CD8-positive, alpha-beta memory T cell (primary cell): ENCODE measurements around the gene PRRX1. TPM values are rescaled to one million over a fixed set of nuclear protein-coding genes. Genes with fewer than 3 reads are reported as not detected.

ENCODE experiments used
- CTCF ChIA-PET: fragments of 350-600 bp; sonication (Branson Sonifier 250); formaldehyde crosslinking; loops from one replicate; lab custom pipeline; 2021; ENCODE audit warnings: antibody characterized with exemption; lab: Charles Lee
- POLR2A ChIA-PET: fragments of 350-600 bp; sonication (Branson Sonifier 250); formaldehyde crosslinking; loops from one replicate; lab custom pipeline; 2021; ENCODE audit warnings: antibody characterized with exemption; lab: Charles Lee
- DNase-seq, 5 donors: peaks; one replicate each; pipeline versions ENCODE4 v3.0.0 to v3.0.0-alpha.2; 2020 to 2022; ENCODE audit warnings: mixed read lengths in 1 of 5
- H3K27ac ChIP-seq: one replicate; pipeline ENCODE4 v1.7.0; 2013; ENCODE audit warnings: low read depth, mild to moderate bottlenecking, low read length, moderate library complexity
- H3K27me3 ChIP-seq: 2 replicates; pipeline ENCODE4 v1.7.0; 2013; ENCODE audit warnings: low read length, mild to moderate bottlenecking; ENCODE audit not compliant: insufficient read depth, poor library complexity, severe bottlenecking
- H3K36me3 ChIP-seq: 2 replicates; pipeline ENCODE4 v1.7.0; 2013; ENCODE audit warnings: mild to moderate bottlenecking, low read length, moderate library complexity; ENCODE audit not compliant: insufficient read depth
- H3K4me1 ChIP-seq: 2 replicates; pipeline ENCODE4 v1.7.0; 2013; ENCODE audit warnings: mild to moderate bottlenecking, low read length, moderate library complexity; ENCODE audit not compliant: insufficient read depth
- H3K4me3 ChIP-seq: 2 replicates; pipeline ENCODE4 v1.7.0; 2013; ENCODE audit warnings: mild to moderate bottlenecking, low read length
- H3K9me3 ChIP-seq: 2 replicates; pipeline ENCODE4 v1.7.0; 2013; ENCODE audit warnings: mild to moderate bottlenecking, low read length
- H3K27ac Mint-ChIP-seq, 8 donors: one replicate each; pipeline ENCODE4 v1.8.0; 2020 to 2021; ENCODE audit warnings: mixed read lengths in 8 of 8, mild to moderate bottlenecking in 6 of 8, inconsistent platforms in 3 of 8, moderate library complexity in 3 of 8
- H3K27me3 Mint-ChIP-seq, 2 donors: one replicate each; pipeline ENCODE4 v1.8.0; 2020 to 2021; ENCODE audit warnings: mixed read lengths in 2 of 2, mild to moderate bottlenecking in 1 of 2, moderate library complexity in 1 of 2
- H3K36me3 Mint-ChIP-seq, 3 donors: one replicate each; pipeline ENCODE4 v1.8.0; 2020 to 2021; ENCODE audit warnings: mixed read lengths in 3 of 3, inconsistent platforms in 1 of 3, mild to moderate bottlenecking in 1 of 3
- H3K4me1 Mint-ChIP-seq, 3 donors: one replicate each; pipeline ENCODE4 v1.8.0; 2020 to 2021; ENCODE audit warnings: mixed read lengths in 3 of 3, inconsistent platforms in 1 of 3, mild to moderate bottlenecking in 1 of 3
- H3K4me3 Mint-ChIP-seq, 7 donors: one replicate each; pipeline ENCODE4 v1.8.0; 2020 to 2021; ENCODE audit warnings: mixed read lengths in 7 of 7, mild to moderate bottlenecking in 6 of 7, moderate library complexity in 4 of 7, inconsistent platforms in 2 of 7
- H3K9me3 Mint-ChIP-seq, 5 donors: one replicate each; pipeline ENCODE4 v1.8.0; 2020 to 2022; ENCODE audit warnings: mixed read lengths in 5 of 5, mild to moderate bottlenecking in 3 of 5, moderate library complexity in 2 of 5, inconsistent platforms in 1 of 5
- polyA plus RNA-seq: library from polyadenylated mRNA; unstranded; fragments of 300-500 nt; fragmentation: Illumina TruSeq; gene quantifications from one replicate; pipeline ENCODE4 v1.2.3, GENCODE V29; 2021
- total RNA-seq, 2 experiments: library from RNA; stranded (reverse); gene quantifications; one replicate each; pipeline ENCODE4 v1.2.3, GENCODE V29; 2021

Gene PRRX1
- total and polyA plus RNA-seq, 3 experiments from 2014 or later = not detected

DNA sequence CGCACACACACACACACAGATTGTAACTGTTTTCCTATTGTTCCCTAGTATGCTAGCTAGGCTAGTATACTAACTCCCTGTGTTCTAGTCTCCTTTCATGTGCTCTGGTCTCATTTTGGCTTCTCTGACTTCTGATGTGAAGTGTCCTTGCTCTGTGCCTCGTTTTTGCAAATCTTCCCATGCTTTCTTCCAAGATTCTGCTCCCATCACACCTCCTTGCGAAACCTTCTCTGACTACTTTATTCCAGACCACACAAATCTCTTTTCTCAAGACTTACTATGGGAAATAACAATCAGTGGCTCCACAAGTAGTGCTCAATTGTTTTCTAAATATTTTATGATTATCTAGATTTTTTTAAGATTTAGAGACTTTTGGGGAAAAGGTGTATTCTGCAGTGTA, 10.3 kb downstream of the PRRX1 start:
- CTCF ChIA-PET = no interaction called here
- no peak for DNase-seq

DNA sequence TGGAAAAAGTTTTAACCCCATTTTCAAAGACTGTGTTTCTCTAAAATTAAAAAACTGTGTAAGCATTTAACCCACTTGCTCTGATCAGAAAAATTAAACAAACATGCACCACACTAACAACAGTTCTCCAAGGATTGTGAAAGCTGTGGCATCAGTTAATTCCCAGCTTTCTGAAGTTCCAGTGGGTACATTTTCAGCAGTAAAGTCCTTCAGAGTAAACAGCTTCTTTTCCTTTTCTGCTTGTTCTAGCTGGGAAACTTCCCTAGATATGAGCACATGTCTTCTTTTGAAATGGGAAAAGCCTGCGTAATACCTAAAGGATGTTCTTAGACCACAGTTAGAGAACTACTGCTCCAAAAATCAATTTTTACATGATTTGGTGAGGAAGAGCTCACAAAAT, 11.1 kb downstream of the PRRX1 start:
- Histone ChIP-seq H3K9me3 (no peaks in the 10 kb centered on the region), H3K36me3 (no peaks in the 10 kb centered on the region), H3K4me3 (no peak overlapping the region), H3K27me3 (peaks cover 15% of the 10 kb centered on the region), H3K27ac (no peak overlapping the region), H3K4me1 (no peaks in the 10 kb centered on the region)
- Mint-ChIP-seq H3K36me3 (no peaks in the 10 kb centered on the region), H3K4me1 (peaks cover 0 to 3% (median 2%) of the 10 kb centered on the region in 3 donors), H3K9me3 (no peaks in the 10 kb centered on the region), H3K27ac (no peak overlapping the region), H3K27me3 (peaks cover 16 to 65% of the 10 kb centered on the region in 2 donors), H3K4me3 (no peak overlapping the region)
- DNase-seq = no peak
- POLR2A ChIA-PET = no interaction called here
- CTCF ChIA-PET = no interaction called here

More for the DNA sequence above, 10.3 kb downstream of the PRRX1 start:
- peaks cover 21% of the 10 kb centered on the region for H3K27me3 ChIP-seq
- Mint-ChIP-seq H3K4me1 (peaks cover 0 to 3% (median 2%) of the 10 kb centered on the region in 3 donors), H3K4me3 (no peak overlapping the region), H3K36me3 (no peaks in the 10 kb centered on the region), H3K27ac (no peak overlapping the region), H3K9me3 (peaks cover 0 to 3% (median 0%) of the 10 kb centered on the region in 5 donors), H3K27me3 (peaks cover 20 to 71% of the 10 kb centered on the region in 2 donors)
- no peak overlapping the region for H3K4me3 ChIP-seq
- POLR2A ChIA-PET = no interaction called here
- H3K4me1 ChIP-seq = no peaks in the 10 kb centered on the region
- no peak overlapping the region for H3K27ac ChIP-seq
- H3K36me3 ChIP-seq = no peaks in the 10 kb centered on the region
- no peaks in the 10 kb centered on the region for H3K9me3 ChIP-seq

GRCh38 chr1:170675865-170676264, 11.9 kb downstream of the PRRX1 start:
- Histone ChIP-seq H3K27ac (no peak overlapping the region), H3K9me3 (no peaks in the 10 kb centered on the region), H3K36me3 (no peaks in the 10 kb centered on the region), H3K4me3 (no peak overlapping the region), H3K27me3 (peaks cover 7% of the 10 kb centered on the region), H3K4me1 (no peaks in the 10 kb centered on the region)
- CTCF ChIA-PET = no interaction called here
- H3K4me1 Mint-ChIP-seq = peaks cover 0 to 2% (median 2%) of the 10 kb centered on the region in 3 donors
- DNase-seq = no peak
- H3K27me3 Mint-ChIP-seq = peaks cover 16 to 65% of the 10 kb centered on the region in 2 donors
- H3K27ac Mint-ChIP-seq = no peak overlapping the region
- H3K36me3 Mint-ChIP-seq = no peaks in the 10 kb centered on the region
- no peak overlapping the region for H3K4me3 Mint-ChIP-seq
- no peaks in the 10 kb centered on the region for H3K9me3 Mint-ChIP-seq
- POLR2A ChIA-PET = no interaction called here

DNA sequence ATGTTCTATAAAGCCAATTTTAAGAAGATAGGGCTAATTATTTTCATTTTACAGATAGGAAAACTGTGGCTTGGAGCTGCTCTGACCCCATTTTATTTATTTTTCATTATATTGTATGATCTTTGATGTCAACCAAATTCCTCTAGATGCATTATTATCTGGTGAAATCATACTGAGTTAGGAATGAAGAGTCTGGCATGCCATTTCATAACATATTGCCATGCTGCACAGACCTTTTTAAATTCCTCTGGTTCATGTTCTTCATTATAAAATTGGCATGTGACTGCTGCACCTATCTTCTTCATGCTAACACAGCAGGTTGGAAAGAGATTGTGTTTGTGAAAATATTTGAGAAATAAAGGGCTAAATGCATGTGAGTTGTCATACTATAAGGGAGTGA, 12.7 kb downstream of the PRRX1 start:
- Histone ChIP-seq H3K4me1 (no peaks in the 10 kb centered on the region), H3K27ac (no peak overlapping the region), H3K36me3 (no peaks in the 10 kb centered on the region), H3K27me3 (peaks cover 4% of the 10 kb centered on the region), H3K9me3 (no peaks in the 10 kb centered on the region), H3K4me3 (no peak overlapping the region)
- Mint-ChIP-seq H3K4me3 (no peak overlapping the region), H3K27me3 (peaks cover 12 to 63% of the 10 kb centered on the region in 2 donors), H3K4me1 (no peaks in the 10 kb centered on the region), H3K9me3 (no peaks in the 10 kb centered on the region), H3K27ac (no peak overlapping the region), H3K36me3 (no peaks in the 10 kb centered on the region)
- ChIA-PET POLR2A (no interaction called here), CTCF (no interaction called here)
- no peak for DNase-seq

DNA sequence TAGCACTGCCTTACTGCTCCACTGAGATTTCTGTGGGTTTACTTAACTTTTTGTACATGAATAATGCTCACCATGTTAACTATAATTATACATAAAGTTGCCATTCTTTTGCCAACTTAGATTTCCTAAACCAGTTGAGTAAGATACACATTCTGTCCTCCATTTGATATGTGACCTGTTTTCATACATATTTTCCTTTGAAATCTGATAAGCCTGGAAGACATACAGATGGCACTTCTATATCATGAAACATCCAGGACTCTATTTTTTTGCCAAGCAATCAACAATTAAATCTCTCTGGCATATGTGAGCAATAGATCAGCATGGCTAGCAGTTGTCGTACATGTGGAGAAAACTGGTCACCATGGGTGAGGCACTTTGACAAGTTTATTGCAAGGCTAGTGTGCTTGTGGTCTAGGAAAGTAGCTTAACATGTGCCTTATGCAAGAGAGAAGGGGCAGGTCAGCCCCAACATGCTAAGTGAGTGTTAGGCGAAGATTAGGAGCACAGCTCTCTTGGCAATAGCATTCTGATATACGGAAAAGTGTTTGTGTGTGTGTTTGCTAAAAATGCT, 14.2 kb downstream of the PRRX1 start:
- Histone ChIP-seq H3K4me3 (no peak overlapping the region), H3K36me3 (no peaks in the 10 kb centered on the region), H3K27ac (no peak overlapping the region), H3K4me1 (no peaks in the 10 kb centered on the region), H3K9me3 (no peaks in the 10 kb centered on the region), H3K27me3 (peaks cover 4% of the 10 kb centered on the region)
- H3K27me3 Mint-ChIP-seq = peaks cover 3 to 52% of the 10 kb centered on the region in 2 donors
- no peak overlapping the region for H3K4me3 Mint-ChIP-seq
- POLR2A ChIA-PET = no interaction called here
- CTCF ChIA-PET = no interaction called here
- no peaks in the 10 kb centered on the region for H3K4me1 Mint-ChIP-seq
- DNase-seq = no peak
- H3K27ac Mint-ChIP-seq = no peak overlapping the region
- no peaks in the 10 kb centered on the region for H3K9me3 Mint-ChIP-seq
- H3K36me3 Mint-ChIP-seq = no peaks in the 10 kb centered on the region

GRCh38 chr1:170680428-170680827, 16.5 kb downstream of the PRRX1 start:
- no peak overlapping the region for H3K4me3 Mint-ChIP-seq
- no peak overlapping the region for H3K27ac ChIP-seq
- CTCF ChIA-PET = no interaction called here
- H3K9me3 Mint-ChIP-seq = no peaks in the 10 kb centered on the region
- no peaks in the 10 kb centered on the region for H3K36me3 Mint-ChIP-seq
- H3K4me1 ChIP-seq = no peaks in the 10 kb centered on the region
- POLR2A ChIA-PET = no interaction called here
- H3K4me1 Mint-ChIP-seq = no peaks in the 10 kb centered on the region
- H3K4me3 ChIP-seq = no peak overlapping the region
- no peak for DNase-seq
- H3K27me3 ChIP-seq = no peaks in the 10 kb centered on the region
- H3K27me3 Mint-ChIP-seq = peaks cover 2 to 49% of the 10 kb centered on the region in 2 donors
- no peak overlapping the region for H3K27ac Mint-ChIP-seq
- H3K36me3 ChIP-seq = no peaks in the 10 kb centered on the region
- no peaks in the 10 kb centered on the region for H3K9me3 ChIP-seq

DNA sequence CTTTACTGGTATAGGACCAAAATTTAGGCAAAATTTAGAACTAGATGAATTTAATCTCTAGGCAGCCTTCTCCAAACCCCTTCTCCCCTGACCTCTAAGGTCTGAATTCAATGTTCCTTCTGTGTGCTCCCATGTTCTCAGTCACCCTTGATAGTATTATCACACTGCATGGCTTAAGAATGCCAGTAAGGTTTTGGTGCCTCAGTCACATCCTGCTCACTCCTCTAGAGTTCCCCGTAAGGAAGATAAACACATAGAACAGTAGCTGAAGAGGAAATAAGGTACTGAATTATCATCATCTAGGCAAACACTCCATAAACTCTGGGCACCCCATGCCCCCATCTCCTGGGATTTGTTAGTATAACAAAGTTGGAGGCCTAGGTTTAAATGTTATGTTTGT, 18.2 kb downstream of the PRRX1 start:
- H3K9me3 ChIP-seq = no peaks in the 10 kb centered on the region
- H3K4me1 ChIP-seq = no peaks in the 10 kb centered on the region
- DNase-seq = no peak
- Mint-ChIP-seq H3K9me3 (peaks cover 0 to 2% (median 0%) of the 10 kb centered on the region in 5 donors), H3K36me3 (no peaks in the 10 kb centered on the region), H3K27ac (no peak overlapping the region), H3K4me3 (no peak overlapping the region), H3K4me1 (no peaks in the 10 kb centered on the region), H3K27me3 (peaks cover 10 to 54% of the 10 kb centered on the region in 2 donors)
- H3K27me3 ChIP-seq = no peaks in the 10 kb centered on the region
- no peak overlapping the region for H3K4me3 ChIP-seq
- ChIA-PET POLR2A (no interaction called here), CTCF (no interaction called here)
- H3K27ac ChIP-seq = no peak overlapping the region
- H3K36me3 ChIP-seq = no peaks in the 10 kb centered on the region

DNA sequence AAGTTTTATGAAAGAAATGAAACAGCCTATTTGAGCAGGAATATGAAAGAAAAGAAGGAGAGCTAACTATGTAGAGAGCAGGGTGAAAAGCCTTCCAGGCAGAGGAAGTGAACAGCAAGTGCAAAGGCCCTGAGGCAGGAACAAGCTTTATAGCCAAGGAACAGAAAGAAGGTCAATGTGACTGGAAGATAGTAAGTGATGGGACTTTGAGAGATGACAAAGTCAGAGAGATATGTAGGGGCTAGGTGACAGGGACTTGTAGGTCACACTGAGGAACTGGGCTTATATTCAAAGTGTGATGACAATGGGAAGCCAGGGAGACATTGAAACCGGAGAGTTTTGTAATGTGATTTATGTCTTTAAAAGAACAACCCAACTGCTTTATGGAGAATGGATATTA, 18.9 kb downstream of the PRRX1 start:
- ChIA-PET POLR2A (no interaction called here), CTCF (no interaction called here)
- H3K4me3 Mint-ChIP-seq = no peak overlapping the region
- H3K27me3 Mint-ChIP-seq = peaks cover 10 to 55% of the 10 kb centered on the region in 2 donors
- H3K9me3 ChIP-seq = no peaks in the 10 kb centered on the region
- no peak overlapping the region for H3K27ac Mint-ChIP-seq
- no peaks in the 10 kb centered on the region for H3K36me3 ChIP-seq
- peaks cover 0 to 3% (median 0%) of the 10 kb centered on the region in 5 donors for H3K9me3 Mint-ChIP-seq
- no peaks in the 10 kb centered on the region for H3K27me3 ChIP-seq
- H3K4me1 Mint-ChIP-seq = no peaks in the 10 kb centered on the region
- H3K36me3 Mint-ChIP-seq = no peaks in the 10 kb centered on the region
- DNase-seq = no peak
- H3K4me3 ChIP-seq = no peak overlapping the region
- H3K27ac ChIP-seq = no peak overlapping the region
- no peaks in the 10 kb centered on the region for H3K4me1 ChIP-seq
